HG02852 (cell line): ENCODE measurements around the gene SERGEF.

Source experiments
- ATAC-seq: cut with Tn5 transposase; IDR thresholded peaks from one replicate; pipeline ENCODE4 v1.9.1; 2021; ENCODE audit warnings: mild to moderate bottlenecking, moderate library complexity; ENCODE audit not compliant: unreplicated experiment

Gene SERGEF

DNA sequence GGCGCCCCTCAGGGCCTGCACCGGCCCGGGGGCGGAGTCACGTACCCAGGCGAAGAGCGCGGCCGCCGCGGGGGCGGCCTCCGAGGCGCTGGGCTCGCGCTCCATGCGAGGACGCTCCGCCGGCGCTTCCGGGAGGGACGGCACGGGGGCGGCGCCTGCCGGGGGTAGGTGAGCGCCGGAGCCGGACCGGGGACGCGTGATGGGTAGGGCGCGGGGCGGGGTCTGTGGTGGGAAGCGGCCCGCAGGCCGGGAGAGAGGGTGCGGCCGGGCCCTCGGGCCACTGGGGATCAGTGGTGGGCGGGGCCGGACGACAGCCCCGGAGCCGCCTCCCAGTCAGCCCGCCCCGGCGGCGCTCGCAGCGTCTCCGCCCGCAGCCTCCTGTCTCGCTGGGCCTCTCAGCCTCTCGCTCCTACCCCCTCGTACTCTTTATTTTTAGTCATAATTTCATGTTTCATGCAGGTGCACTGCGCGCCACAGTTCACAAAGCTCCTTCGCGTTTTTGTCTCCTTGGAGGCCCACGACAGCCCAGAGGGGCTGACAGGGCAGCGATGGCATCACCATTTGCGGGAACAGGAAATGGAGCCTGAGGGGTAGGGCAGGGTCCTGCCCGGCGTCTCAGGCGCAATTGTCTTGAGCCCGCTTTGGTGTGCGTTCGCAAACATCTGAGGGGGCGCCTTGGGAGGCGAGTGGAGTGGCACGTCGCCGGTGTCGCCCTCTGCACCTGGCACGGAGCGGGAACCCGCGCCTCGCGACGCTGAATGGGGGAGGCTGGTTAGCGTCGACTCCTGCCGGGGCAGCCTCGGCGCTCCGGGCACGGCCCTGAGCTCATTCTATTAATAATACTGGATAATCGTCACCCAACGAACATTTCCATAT is at the start of gene SERGEF:
SERGEF (minus strand) TSS at position 142 of the 876 bp plus-strand sequence; CDS start at position 105, 37 bp downstream.
- ATAC-seq, result peak; percentile 89

DNA sequence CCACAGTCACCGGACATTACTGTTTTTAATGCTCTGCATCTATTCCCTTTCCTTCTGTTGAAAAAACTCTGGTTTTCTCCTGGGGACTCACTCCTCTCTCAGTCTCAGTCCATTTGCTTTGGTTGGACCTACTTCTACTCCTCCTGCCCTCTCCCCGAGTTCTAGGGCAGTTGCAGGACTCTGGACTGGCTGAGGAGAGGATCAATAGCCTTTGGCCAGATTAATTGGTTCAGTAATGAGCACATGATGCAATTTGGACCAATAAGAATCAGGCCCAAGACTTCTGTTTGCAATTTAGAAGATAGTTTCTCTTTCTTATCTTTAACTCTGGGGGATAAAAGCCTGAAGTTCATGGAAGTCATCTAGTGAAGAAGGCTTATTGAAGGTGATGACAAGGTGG is 48.5 kb upstream of the SERGEF start:
- ATAC-seq, result no peak

DNA sequence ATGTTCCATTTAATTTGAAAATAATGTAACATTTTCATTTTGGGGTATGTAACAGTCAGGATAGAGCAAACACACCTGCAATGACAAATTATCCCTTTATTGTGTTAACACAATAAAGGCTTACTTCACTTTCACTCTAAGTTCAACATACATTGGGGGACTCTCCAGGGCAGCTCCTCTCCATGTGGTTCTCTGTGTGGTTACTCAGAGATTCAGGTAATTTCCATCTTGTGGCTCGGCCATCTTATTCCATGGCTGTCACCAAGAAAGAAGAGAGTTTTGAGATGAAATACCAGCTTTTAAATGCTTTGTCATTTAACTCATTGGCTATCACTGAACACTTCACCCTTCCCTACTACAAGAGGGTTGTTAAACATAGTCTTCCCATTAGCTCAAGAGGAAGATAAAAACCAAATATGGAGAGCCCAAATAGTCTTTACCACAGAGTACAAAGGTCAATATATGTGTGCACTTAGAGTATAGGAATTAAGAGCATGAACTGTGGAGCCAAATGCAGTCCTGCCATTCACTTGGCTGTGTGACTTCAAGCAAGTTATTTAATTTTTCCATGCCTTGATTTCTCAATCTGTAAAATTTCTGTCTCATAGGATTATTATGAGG is 43.8 kb upstream of the SERGEF start:
- ATAC-seq, result no peak

GRCh38 chr11:18054511-18055103 is 41.8 kb upstream of the SERGEF start:
- ATAC-seq, result no peak

GRCh38 chr11:18050848-18051247 is 38.0 kb upstream of the SERGEF start:
- ATAC-seq, result no peak

- ATAC-seq, result no peak
These were observed 33.4 kb upstream of the SERGEF start, which contains the start of gene TPH1 for GRCh38 chr11:18046116-18046777. Gene TPH1, minus strand, starts transcription at chr11:18046269. Its CDS starts 5,507 bp downstream, at chr11:18040762.

- ATAC-seq, result no peak
These were observed 23.6 kb upstream of the SERGEF start for GRCh38 chr11:18036456-18036855.

DNA sequence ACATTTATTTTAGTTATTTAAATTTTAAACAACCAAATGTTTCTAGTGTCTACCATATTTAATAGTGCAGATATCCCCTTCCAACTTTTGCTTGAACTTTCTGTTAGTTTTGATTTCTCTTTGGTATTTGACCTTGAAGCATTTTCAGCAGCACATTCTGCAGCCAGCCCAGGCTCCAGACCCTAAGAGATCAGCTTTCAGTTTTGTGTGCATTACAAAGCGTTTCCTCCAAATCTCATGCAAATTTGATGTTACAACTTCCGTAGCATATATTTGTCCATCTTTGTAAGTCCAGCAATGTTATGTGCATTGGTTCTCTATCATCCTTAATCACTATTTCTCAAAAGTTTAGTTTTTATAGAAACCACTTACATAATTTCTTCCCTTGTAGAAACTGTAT is 14.6 kb upstream of the SERGEF start:
- ATAC-seq, result no peak

DNA sequence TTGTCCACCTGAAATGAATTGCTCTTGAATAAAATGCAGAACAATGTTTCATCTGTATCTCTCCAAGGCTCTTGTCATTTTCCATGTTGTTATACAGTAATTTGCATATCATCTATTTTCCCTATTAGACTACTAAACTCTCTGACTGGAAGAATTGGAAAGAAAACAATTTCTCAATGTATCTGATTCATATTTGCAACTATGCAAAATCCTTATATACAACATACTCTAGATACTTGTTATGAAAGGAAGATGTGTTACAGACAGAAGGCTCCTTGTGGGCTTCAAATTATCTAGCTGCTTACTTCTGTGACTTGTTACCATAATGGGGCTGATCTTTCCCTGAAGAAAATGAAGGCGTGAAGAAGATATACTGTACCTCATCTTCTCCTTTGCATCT is 9.6 kb upstream of the SERGEF start:
- no peak for ATAC-seq

DNA sequence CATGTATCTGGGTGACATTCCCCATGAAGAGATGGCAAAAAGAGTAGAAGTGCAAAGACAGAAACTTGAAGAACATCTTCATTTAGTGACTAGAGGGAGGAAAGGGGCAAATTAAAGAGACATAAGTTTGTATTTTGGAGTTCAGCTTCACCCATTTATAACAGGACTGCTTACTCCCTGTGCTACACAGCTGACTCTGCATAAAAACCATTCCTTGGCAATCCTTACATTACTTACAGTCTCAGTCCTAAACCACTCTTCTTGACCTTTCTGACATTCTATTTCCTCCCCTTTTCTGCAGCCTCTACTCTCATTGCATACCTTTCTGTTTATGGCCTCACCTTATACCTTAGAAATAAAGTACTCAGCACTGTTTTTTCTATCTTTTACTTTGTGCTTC is 6.8 kb upstream of the SERGEF start:
- no peak for ATAC-seq

DNA sequence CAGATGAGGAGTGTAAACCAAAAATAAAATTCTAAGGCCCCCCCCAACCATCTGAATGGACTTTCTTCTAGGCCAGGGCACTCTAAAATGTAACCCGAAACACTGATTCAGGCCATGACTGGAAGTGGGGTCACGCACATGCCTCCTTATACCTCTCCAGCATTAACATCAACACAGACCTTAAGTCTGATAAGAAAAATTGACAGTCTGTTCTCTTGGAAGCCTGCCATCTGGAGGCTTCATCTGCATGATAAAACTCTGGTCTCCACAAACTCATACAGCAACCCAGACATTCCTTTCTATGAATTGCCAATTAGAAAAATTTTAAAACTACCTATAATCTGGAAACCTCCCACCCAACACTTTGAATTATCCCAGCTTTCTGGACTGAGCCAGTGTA is 3.9 kb upstream of the SERGEF start:
- ATAC-seq, result no peak

- ATAC-seq, result no peak
These were observed 2.0 kb upstream of the SERGEF start for GRCh38 chr11:18014876-18015275.

DNA sequence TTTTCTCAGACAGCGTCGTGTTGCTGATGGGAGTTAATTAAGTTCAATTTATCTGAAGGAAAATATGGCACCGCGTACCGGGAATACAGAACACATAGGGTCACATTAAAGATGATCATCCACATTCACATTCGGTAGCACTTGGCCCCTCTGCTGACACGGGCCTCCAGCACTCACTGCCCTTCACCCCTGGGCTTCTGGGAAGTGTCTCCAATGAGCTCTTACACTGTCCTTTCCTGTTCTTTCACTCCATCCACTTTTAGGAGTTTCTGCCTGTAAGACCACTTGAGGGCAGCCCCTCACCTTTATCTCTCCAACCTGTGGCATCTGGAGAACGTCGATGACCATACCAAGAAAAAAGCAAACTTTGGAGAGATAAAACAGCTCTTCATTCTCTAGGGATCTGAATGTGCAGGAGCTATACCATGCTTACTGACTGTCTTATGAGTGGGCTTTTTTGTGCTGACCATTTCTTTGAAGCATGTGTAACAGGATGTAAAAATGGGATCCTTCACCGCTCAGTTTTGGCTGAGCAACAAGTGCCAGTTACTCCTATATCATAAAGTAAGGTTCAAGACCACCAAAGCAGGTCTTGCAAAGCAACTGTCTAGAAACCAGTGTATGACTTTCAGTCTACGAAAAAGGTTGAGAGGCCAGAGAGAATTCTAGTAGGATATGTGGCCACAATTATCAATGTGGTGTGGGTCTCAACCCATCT is 1.1 kb upstream of the SERGEF start:
- no peak for ATAC-seq

DNA sequence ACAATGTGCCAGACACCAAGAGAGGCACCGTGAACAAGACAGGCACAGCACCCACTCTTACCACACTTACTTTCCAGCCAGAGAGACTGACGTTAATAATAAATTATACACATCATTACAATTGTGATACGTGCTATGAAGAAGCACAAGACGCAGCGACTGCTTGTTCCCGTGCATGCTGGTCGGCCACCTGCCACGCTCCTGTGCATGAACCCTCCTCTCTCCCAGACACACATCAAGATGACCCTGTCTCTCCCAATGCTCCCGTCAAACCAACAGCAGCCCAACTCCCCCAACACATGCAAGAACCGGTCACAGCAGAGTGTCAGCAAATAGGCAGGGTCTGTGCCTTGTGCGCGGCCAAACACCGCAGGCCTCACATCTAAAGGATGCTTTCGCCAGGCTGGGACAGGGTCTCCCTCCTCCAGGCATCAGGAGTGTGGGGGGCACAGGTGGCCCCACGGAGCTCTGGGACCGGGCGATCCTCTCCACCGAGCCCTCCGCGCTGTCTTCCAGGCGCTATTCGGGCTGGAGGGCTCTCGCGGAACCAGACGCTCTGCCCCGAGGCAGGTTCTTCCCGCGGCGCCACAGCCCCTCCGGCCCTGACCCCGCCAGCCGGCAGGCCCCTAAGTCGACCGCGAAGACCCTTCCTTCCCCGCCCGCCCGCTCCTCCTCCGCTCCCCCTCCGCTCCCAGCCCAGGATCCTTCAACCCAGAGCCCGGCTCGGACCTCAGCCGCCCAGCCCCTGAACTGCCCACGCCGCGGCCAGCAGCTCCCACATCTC is 533 bp downstream of the SERGEF start:
- ATAC-seq, result peak; percentile 7

DNA sequence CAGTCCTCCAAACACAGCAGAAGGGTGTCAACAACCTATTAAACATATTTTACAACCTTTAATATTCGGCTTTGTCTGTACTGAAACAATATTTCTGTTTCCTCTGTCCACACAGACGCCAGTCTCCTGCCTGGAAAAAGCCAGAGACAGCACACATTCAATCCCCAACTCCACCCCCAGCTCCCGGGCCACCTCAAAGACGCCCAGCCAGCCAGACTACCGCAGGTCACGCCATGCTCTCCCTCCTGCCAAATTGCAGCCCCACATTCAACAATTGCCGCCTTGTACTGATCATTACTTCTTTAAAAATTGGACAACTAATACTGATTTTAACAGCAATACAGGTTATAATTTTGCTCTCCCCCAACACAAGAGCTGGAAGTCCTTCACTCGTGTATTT is 1.2 kb downstream of the SERGEF start:
- ATAC-seq, result no peak

- no peak for ATAC-seq
These were observed 1.8 kb downstream of the SERGEF start for GRCh38 chr11:18010977-18011586.

GRCh38 chr11:18010121-18010670 is 2.7 kb downstream of the SERGEF start:
- ATAC-seq, result no peak

DNA sequence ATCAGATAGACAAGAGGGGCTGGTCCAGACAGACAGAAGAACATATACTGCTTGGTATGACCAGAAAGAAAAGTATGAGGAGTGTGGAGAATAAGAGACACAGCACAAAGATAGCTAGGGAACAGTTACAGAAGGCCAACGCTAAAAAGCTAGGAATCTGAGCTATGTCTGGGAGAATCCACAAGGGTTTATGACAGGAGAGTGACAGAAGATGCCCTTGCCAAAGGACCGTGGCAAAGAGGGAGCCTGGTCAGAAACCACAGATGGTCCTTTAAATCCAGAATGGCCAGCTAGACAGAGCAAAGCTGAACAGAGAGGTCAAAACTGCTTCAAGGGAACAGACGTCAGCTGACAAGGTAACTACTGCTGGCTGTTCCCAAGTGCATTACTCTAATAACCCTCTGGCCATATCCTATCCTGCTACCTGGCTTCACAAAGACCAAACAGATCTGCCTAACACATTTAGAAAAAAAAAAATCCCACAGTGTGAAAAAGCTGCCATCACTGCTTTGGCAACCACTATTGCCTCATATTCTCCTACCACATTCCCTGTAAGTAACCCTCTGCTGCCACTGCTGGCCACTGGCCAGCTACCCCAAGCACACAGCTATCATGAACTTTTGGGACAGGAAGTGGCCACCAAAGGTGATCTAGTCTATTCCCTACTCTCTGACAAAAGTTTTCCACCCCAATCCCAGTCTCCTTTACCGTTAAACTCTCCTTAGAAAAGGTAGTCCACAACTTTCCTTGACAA is 7.3 kb downstream of the SERGEF start:
- no peak for ATAC-seq
